AG04449 (cell line): ENCODE data around the gene OSBPL2.

ENCODE experiments used
- CTCF ChIA-PET: fragments of 350-600 bp; formaldehyde crosslinking; extraction: SDS; loops from one replicate; lab custom pipeline; 2021; ENCODE audit warnings: antibody characterized with exemption; lab: Yijun Ruan, JAX
- POLR2A ChIA-PET: fragments of 400-600, 350-600 bp; formaldehyde crosslinking; extraction: SDS; loops from one replicate; lab custom pipeline; 2020; ENCODE audit warnings: antibody characterized with exemption, inconsistent platforms; lab: Yijun Ruan, JAX
- DNase-seq: peaks from one replicate; pipeline ENCODE4 v3.0.0-alpha.2; 2010; ENCODE audit warnings: low read depth, low spot score
- H3K4me3 ChIP-seq: 2 replicates; pipeline ENCODE4 v1.5.1; 2011; ENCODE audit warnings: low read depth, mild to moderate bottlenecking, control low read depth, low read length
- TF ChIP-seq, protein P1 (sequence below): IDR thresholded peaks from one replicate; pipeline ENCODE4 v1.5.1; 2011; ENCODE audit warnings: mild to moderate bottlenecking, moderate library complexity, low read length, control low read depth, inconsistent platforms; ENCODE audit not compliant: insufficient read depth; ENCODE audit errors: missing control alignments

OSBPL2 gene

DNA sequence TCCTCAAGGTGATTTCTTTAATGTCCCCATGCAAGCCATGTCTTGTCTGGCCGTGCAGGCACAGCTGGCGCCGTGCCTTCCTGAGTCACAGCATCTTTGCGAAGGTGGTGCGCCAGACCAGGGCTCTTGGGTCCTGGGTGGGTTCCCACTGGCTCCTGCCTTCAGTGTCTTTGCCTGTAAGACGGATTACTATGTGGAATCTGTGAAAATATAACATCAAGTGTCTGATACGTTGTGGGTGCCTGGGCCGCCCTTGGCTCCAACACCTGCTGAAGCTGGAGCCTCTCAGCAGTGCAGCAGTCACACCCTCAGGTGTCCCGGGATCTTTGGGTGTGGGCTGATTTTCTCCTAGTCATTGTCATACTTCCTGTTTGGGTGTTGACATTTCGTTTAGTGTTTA is 3.2 kb downstream of the OSBPL2 start:
- ChIA-PET POLR2A (no interaction called here), CTCF (interaction anchor here (1.4 kb wide), 1 partner anchor 12 kb away, joined by 4 read pairs; no protein-coding TSS in a partner anchor)
- no peak overlapping the region for H3K4me3 ChIP-seq
- TF ChIP-seq, protein P1, sequence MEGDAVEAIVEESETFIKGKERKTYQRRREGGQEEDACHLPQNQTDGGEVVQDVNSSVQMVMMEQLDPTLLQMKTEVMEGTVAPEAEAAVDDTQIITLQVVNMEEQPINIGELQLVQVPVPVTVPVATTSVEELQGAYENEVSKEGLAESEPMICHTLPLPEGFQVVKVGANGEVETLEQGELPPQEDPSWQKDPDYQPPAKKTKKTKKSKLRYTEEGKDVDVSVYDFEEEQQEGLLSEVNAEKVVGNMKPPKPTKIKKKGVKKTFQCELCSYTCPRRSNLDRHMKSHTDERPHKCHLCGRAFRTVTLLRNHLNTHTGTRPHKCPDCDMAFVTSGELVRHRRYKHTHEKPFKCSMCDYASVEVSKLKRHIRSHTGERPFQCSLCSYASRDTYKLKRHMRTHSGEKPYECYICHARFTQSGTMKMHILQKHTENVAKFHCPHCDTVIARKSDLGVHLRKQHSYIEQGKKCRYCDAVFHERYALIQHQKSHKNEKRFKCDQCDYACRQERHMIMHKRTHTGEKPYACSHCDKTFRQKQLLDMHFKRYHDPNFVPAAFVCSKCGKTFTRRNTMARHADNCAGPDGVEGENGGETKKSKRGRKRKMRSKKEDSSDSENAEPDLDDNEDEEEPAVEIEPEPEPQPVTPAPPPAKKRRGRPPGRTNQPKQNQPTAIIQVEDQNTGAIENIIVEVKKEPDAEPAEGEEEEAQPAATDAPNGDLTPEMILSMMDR: no peak
- no peak for DNase-seq

GRCh38 chr20:62242176-62242575 is 3.9 kb downstream of the OSBPL2 start:
- TF ChIP-seq, protein P1: no peak
- ChIA-PET CTCF (interaction anchor here (1.4 kb wide), 1 partner anchor 12 kb away, joined by 4 read pairs; no protein-coding TSS in a partner anchor), POLR2A (no interaction called here)
- H3K4me3 ChIP-seq: no peak overlapping the region
- no peak for DNase-seq

GRCh38 chr20:62243106-62243505 is 4.8 kb downstream of the OSBPL2 start:
- POLR2A ChIA-PET: no interaction called here
- CTCF ChIA-PET: no interaction called here

GRCh38 chr20:62243906-62244515 is 5.7 kb downstream of the OSBPL2 start:
- H3K4me3 ChIP-seq: no peak overlapping the region
- TF ChIP-seq, protein P1: no peak
- DNase-seq: no peak
- POLR2A ChIA-PET: no interaction called here
- CTCF ChIA-PET: no interaction called here

More at GRCh38 chr20:62243106-62243505, 4.8 kb downstream of the OSBPL2 start:
- no peak for DNase-seq
- TF ChIP-seq, protein P1: no peak
- H3K4me3 ChIP-seq: no peak overlapping the region

DNA sequence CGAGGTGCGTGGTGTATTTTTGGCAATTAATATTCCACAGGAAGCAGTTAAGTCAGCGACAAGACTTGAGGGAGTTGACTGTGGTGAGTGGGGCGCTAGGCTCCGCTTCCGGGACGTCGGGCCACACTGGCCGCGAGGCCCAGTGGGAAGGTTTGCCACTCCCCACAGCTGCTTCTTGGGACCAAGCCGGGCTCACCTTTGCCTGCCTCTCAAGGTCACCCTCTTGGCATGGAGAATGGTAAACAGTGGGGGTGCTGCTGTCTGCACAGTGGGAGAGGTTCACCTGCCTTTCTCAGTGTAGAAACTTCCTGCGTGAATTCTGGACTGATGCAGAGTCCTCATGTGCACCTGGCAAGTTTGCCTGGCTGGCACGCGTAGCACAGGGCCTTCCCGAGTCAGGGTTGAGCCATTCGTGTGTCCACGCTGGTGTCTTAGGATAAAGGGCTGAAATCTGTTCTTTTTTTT is 6.4 kb downstream of the OSBPL2 start:
- H3K4me3 ChIP-seq: no peak overlapping the region
- DNase-seq: no peak
- ChIA-PET CTCF (no interaction called here), POLR2A (no interaction called here)
- TF ChIP-seq, protein P1: no peak

- no peak for DNase-seq
- H3K4me3 ChIP-seq: no peak overlapping the region
- ChIA-PET CTCF (interaction anchor here (0.8 to 1.5 kb wide), 4 partner anchors 12 to 235 kb away, joined by 3 to 4 read pairs (median 4); no protein-coding TSS in a partner anchor), POLR2A (no interaction called here)
- TF ChIP-seq, protein P1: no peak
These were observed 7.6 kb downstream of the OSBPL2 start for GRCh38 chr20:62245911-62246280.
